K562 (cell line): Measurements from ENCODE around the gene NDUFB5. TPM values are rescaled to one million over a fixed set of nuclear protein-coding genes. Genes with fewer than 3 reads are reported as not detected.

Source experiments
- E2F3 ChIP-seq: fragments of 250-450 bp; sonication (Bioruptor Pico); IDR thresholded peaks from 2 replicates; pipeline ENCODE4 v1.4.0; 2020; ENCODE audit warnings: mild to moderate bottlenecking
- EWSR1 ChIP-seq: fragments of 450-650 bp; IDR thresholded peaks from 2 replicates; pipeline ENCODE4 v1.6.1; 2018; ENCODE audit warnings: borderline replicate concordance, mild to moderate bottlenecking, low read depth, moderate library complexity; ENCODE audit not compliant: partially characterized antibody
- KDM5B ChIP-seq: fragments of 200-600 bp; sonication (generic); IDR thresholded peaks from 2 replicates; pipeline ENCODE4 v1.6.1; 2012; ENCODE audit warnings: low read depth, mild to moderate bottlenecking, moderate library complexity, low read length, control low read depth, inconsistent platforms; ENCODE audit not compliant: insufficient replicate concordance
- NEUROD1 ChIP-seq: fragments of 150-350 bp; IDR thresholded peaks from 2 replicates; pipeline ENCODE4 v1.6.1; 2014; ENCODE audit warnings: borderline replicate concordance, low read length, low read depth; ENCODE audit not compliant: partially characterized antibody
- POLR3A ChIP-seq: IDR thresholded peaks from 2 replicates; pipeline ENCODE4 v1.6.1; 2011; ENCODE audit warnings: borderline replicate concordance, mild to moderate bottlenecking, moderate library complexity; ENCODE audit not compliant: insufficient read length, insufficient read depth; ENCODE audit errors: extremely low read depth
- RBM34 ChIP-seq: fragments of 200-400 bp; formaldehyde crosslinking; IDR thresholded peaks from 2 replicates; pipeline ENCODE4 v1.6.1; 2018; ENCODE audit warnings: low read length, borderline replicate concordance; ENCODE audit not compliant: insufficient read depth
- TAF9B ChIP-seq: fragments of 450-650 bp; IDR thresholded peaks from 2 replicates; pipeline ENCODE4 v1.6.1; 2018; ENCODE audit warnings: mild to moderate bottlenecking; ENCODE audit not compliant: partially characterized antibody
- ZBTB8A ChIP-seq: fragments of 450-650 bp; IDR thresholded peaks from 2 replicates; pipeline ENCODE4 v1.6.1; 2018; ENCODE audit warnings: mild to moderate bottlenecking, moderate library complexity; ENCODE audit not compliant: partially characterized antibody
- ZKSCAN3 ChIP-seq: fragments of 250-450 bp; sonication (Bioruptor Pico); IDR thresholded peaks from 2 replicates; pipeline ENCODE4 v1.4.0; 2020
- ZNF444 ChIP-seq: fragments of 250-450 bp; sonication (Bioruptor Pico); IDR thresholded peaks from 2 replicates; pipeline ENCODE4 v1.4.0; 2020; ENCODE audit warnings: mild to moderate bottlenecking, moderate library complexity
- ZNF696 ChIP-seq: fragments of 250-450 bp; sonication (Bioruptor Pico); conservative IDR thresholded peaks from 2 replicates; pipeline ENCODE4 v1.4.0; 2020; ENCODE audit warnings: mild to moderate bottlenecking, moderate library complexity
- polyA plus RNA-seq, 8 experiments: library from polyadenylated mRNA; depleted of rRNA in 4 of 8; stranded (reverse) in 5 of 8; unstranded in 3 of 8; fragments of >200 nt; fragmentation: Nextera tagmentation in 2 of 8; fragmentation: Illumina TruSeq in 1 of 8; extraction: Ambion mirVana in 2 of 8; extraction: Trizol in 1 of 8; gene quantifications; 2 replicates each; pipeline versions ENCODE4 v1.2.1 to v1.2.3, GENCODE V29; 2011 to 2014; ENCODE audit warnings: inconsistent platforms in 1 of 8, missing spikeins in 1 of 8
- total RNA-seq, 7 experiments: library from RNA; depleted of rRNA in 6 of 7; stranded (reverse); fragments of >200 nt in 6 of 7; fragmentation: Illumina TruSeq in 2 of 7; extraction: Trizol in 2 of 7; gene quantifications; 2 replicates each; pipeline versions ENCODE4 v1.2.1 to v1.2.3, GENCODE V29; 2011 to 2021; ENCODE audit warnings: low replicate concordance in 1 of 7
- TF ChIP-seq, protein P1 (sequence below), 3 experiments: fragments of 200-800 bp in 1 of 3; fragments of 250-450 bp in 1 of 3; fragments of 450-650 bp in 1 of 3; sonication (Bioruptor Pico) in 1 of 3; sonication (Bioruptor generic) in 1 of 3; formaldehyde crosslinking in 1 of 3; IDR thresholded peaks; 2 replicates each; pipeline versions ENCODE4 v1.6.1 to v1.8.0; 2016 to 2022; ENCODE audit warnings: mild to moderate bottlenecking in 2 of 3, missing genetic modification characterization in 2 of 3, missing compliant biosample characterization in 1 of 3, moderate library complexity in 1 of 3
- TF ChIP-seq, protein P2 (sequence below): fragments of 250-450 bp; sonication (Bioruptor Pico); IDR thresholded peaks from 2 replicates; pipeline ENCODE4 v1.4.0; 2020; ENCODE audit warnings: mild to moderate bottlenecking, moderate library complexity
- TF ChIP-seq, protein P3 (sequence below): sonication (generic); formaldehyde crosslinking; IDR thresholded peaks from 2 replicates; pipeline ENCODE4 v1.8.0; 2022; ENCODE audit warnings: mild to moderate bottlenecking, missing genetic modification reagents
- TF ChIP-seq, protein P4 (sequence below): fragments of 250-450 bp; sonication (Bioruptor Pico); IDR thresholded peaks from 2 replicates; pipeline ENCODE4 v1.5.0; 2021
- TF ChIP-seq, protein P5 (sequence below): fragments of 450-650 bp; formaldehyde crosslinking; IDR thresholded peaks from 2 replicates; pipeline ENCODE4 v1.4.0; 2022; ENCODE audit warnings: missing genetic modification characterization

NDUFB5 gene
- total and polyA plus RNA-seq, 9 of the 15 experiments (the other 6 are each of a cell fraction or from before 2014, with no cell fraction given), result 128 to 466 (median 176) TPM

DNA sequence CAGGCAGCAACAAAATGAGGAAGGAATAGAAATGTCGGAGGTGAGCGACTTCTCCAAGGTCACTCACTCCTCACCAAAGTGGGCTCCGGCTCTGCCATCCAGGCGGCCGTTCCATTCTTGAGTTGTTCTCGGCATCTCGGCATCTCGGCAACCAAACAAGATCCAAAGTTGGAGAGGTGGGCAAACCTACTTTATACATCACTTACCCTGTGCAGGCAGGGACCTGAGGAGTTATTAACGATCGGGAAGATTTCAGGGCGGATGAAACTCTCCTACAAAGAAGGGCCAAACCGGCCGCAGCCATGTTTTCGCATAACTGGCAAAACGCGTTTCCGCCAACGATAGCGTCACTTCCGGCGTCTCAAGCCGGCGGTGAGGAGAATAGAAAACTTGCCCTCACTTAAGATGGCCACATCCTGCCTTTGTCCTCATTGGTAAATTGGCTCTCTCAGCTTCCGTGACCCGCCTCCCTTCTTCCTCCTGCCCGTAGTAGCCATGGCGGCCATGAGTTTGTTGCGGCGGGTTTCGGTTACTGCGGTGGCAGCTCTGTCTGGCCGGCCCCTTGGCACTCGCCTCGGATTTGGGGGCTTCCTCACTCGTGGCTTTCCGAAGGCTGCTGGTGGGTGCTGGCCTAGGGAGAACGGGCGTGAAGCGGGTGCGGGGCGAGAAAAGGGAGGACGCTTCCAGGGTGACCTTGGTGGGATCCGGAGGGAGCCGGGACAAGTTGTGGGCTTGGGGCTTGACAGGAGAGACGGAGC, at the start of gene NDUFB5, which contains the start of gene MRPL47 (continued):
- TF ChIP-seq, protein P1, sequence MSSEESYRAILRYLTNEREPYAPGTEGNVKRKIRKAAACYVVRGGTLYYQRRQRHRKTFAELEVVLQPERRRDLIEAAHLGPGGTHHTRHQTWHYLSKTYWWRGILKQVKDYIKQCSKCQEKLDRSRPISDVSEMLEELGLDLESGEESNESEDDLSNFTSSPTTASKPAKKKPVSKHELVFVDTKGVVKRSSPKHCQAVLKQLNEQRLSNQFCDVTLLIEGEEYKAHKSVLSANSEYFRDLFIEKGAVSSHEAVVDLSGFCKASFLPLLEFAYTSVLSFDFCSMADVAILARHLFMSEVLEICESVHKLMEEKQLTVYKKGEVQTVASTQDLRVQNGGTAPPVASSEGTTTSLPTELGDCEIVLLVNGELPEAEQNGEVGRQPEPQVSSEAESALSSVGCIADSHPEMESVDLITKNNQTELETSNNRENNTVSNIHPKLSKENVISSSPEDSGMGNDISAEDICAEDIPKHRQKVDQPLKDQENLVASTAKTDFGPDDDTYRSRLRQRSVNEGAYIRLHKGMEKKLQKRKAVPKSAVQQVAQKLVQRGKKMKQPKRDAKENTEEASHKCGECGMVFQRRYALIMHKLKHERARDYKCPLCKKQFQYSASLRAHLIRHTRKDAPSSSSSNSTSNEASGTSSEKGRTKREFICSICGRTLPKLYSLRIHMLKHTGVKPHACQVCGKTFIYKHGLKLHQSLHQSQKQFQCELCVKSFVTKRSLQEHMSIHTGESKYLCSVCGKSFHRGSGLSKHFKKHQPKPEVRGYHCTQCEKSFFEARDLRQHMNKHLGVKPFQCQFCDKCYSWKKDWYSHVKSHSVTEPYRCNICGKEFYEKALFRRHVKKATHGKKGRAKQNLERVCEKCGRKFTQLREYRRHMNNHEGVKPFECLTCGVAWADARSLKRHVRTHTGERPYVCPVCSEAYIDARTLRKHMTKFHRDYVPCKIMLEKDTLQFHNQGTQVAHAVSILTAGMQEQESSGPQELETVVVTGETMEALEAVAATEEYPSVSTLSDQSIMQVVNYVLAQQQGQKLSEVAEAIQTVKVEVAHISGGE (CRISPR knock-in tag; IDR thresholded peaks at IDR 0.05), result peak in 1 of 3 experiments; percentile 44; a peak in 1 of 6 replicates
- TF ChIP-seq POLR3A, result no peak
- TF ChIP-seq, protein P2, sequence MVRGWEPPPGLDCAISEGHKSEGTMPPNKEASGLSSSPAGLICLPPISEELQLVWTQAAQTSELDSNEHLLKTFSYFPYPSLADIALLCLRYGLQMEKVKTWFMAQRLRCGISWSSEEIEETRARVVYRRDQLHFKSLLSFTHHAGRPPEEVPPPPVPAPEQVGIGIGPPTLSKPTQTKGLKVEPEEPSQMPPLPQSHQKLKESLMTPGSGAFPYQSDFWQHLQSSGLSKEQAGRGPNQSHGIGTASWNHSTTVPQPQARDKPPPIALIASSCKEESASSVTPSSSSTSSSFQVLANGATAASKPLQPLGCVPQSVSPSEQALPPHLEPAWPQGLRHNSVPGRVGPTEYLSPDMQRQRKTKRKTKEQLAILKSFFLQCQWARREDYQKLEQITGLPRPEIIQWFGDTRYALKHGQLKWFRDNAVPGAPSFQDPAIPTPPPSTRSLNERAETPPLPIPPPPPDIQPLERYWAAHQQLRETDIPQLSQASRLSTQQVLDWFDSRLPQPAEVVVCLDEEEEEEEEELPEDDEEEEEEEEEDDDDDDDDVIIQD (CRISPR knock-in tag), result no peak
- no peak for TF ChIP-seq E2F3 (CRISPR knock-in tag)
- peak; percentile 6 for TF ChIP-seq NEUROD1
- TF ChIP-seq, protein P3, sequence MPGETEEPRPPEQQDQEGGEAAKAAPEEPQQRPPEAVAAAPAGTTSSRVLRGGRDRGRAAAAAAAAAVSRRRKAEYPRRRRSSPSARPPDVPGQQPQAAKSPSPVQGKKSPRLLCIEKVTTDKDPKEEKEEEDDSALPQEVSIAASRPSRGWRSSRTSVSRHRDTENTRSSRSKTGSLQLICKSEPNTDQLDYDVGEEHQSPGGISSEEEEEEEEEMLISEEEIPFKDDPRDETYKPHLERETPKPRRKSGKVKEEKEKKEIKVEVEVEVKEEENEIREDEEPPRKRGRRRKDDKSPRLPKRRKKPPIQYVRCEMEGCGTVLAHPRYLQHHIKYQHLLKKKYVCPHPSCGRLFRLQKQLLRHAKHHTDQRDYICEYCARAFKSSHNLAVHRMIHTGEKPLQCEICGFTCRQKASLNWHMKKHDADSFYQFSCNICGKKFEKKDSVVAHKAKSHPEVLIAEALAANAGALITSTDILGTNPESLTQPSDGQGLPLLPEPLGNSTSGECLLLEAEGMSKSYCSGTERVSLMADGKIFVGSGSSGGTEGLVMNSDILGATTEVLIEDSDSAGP, result no peak
- TF ChIP-seq, protein P4, sequence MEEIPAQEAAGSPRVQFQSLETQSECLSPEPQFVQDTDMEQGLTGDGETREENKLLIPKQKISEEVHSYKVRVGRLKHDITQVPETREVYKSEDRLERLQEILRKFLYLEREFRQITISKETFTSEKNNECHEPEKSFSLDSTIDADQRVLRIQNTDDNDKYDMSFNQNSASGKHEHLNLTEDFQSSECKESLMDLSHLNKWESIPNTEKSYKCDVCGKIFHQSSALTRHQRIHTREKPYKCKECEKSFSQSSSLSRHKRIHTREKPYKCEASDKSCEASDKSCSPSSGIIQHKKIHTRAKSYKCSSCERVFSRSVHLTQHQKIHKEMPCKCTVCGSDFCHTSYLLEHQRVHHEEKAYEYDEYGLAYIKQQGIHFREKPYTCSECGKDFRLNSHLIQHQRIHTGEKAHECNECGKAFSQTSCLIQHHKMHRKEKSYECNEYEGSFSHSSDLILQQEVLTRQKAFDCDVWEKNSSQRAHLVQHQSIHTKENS (CRISPR knock-in tag), result no peak
- TF ChIP-seq RBM34, result no peak
- no peak for TF ChIP-seq ZNF444 (CRISPR knock-in tag)
- TF ChIP-seq KDM5B, result peak; percentile 85
- peak; percentile 93 for TF ChIP-seq TAF9B
- TF ChIP-seq, protein P5, sequence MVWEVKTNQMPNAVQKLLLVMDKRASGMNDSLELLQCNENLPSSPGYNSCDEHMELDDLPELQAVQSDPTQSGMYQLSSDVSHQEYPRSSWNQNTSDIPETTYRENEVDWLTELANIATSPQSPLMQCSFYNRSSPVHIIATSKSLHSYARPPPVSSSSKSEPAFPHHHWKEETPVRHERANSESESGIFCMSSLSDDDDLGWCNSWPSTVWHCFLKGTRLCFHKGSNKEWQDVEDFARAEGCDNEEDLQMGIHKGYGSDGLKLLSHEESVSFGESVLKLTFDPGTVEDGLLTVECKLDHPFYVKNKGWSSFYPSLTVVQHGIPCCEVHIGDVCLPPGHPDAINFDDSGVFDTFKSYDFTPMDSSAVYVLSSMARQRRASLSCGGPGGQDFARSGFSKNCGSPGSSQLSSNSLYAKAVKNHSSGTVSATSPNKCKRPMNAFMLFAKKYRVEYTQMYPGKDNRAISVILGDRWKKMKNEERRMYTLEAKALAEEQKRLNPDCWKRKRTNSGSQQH (CRISPR knock-in tag), result no peak
- no peak for TF ChIP-seq ZNF696 (CRISPR knock-in tag)
- no peak for TF ChIP-seq EWSR1
- TF ChIP-seq ZKSCAN3 (CRISPR knock-in tag), result no peak
- no peak for TF ChIP-seq ZBTB8A
